HG03103 (cell line): ENCODE data around the gene SIRPA.

Experiments used
- ATAC-seq: cut with Tn5 transposase; IDR thresholded peaks from one replicate; pipeline ENCODE4 v1.9.1; 2021; ENCODE audit warnings: low read depth; ENCODE audit not compliant: unreplicated experiment

SIRPA gene

GRCh38 chr20:1945134-1945618, 50.0 kb downstream of the SIRPA start:
- ATAC-seq, result no peak

DNA sequence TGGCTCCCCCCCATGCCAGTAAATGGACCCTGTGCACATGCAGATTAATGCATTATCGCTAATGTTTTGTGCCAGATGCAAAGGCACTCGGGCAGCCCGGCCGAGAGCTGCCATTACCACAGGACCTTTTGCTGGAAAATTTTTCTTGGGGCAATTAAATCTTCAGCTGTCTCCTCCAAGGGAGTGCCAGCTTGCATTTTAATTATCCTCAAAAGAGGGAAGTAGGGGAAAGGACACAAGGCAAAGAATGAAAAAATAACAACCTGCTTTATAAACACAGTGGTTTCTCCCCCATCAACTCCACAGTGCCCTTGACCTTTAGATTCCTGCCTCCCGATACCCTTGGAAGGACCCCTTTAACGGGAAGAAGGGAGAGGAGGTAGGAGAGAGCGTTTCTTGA, 50.5 kb downstream of the SIRPA start:
- no peak for ATAC-seq

GRCh38 chr20:1946442-1946761, 51.2 kb downstream of the SIRPA start:
- no peak for ATAC-seq

- ATAC-seq, result no peak
Measured at GRCh38 chr20:1946762-1947534, 51.7 kb downstream of the SIRPA start.

DNA sequence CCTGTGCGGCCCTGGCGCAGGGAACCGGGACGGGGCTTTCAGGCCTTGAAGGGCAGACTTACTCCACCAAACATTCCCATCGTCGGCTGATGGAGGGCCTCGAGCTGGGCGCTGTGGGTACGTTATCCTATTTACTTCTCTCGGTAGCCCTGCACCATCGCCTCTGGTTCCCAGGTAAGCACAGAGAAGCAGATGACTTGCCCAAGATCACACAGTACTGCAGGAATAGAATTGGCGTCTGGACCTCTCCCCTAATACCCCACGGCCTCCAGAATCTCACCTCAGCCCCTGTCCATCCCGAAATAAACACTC, 52.3 kb downstream of the SIRPA start:
- no peak for ATAC-seq

DNA sequence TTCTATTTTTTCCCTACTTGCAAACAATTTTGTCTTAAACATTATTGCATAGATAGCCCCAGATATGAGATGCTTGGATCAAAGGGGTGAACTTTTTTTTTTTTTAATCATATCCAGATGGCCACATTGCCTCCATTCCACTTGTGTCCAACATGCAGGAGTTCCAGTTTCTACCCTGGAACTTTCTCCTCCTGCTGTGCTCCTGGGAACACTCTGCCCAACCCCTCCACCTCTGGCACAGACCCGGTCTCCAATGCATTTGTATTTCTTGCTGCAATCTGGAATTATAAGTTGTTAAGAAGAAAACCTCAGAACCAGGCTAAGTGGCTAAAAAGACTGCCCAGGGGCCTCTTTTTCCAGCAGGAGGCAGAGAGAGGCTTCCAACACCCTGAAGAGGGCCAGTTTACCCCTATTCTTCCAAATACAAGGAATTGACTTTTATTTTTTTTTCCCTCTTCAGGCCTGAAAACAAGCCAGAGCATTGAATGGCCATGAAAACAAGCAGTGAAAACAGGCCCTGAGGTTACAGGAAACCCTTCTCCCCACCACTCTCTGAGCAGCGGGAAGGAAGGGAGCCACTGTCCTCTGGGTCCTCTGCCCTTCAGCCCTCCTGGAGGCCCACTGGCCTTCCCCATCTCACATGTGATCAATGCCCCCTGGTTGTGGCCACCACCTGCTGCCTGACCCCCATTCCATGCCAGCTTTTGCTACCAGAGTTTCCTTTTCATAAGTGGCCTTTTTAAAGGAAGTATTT, 54.3 kb downstream of the SIRPA start:
- ATAC-seq, result no peak

DNA sequence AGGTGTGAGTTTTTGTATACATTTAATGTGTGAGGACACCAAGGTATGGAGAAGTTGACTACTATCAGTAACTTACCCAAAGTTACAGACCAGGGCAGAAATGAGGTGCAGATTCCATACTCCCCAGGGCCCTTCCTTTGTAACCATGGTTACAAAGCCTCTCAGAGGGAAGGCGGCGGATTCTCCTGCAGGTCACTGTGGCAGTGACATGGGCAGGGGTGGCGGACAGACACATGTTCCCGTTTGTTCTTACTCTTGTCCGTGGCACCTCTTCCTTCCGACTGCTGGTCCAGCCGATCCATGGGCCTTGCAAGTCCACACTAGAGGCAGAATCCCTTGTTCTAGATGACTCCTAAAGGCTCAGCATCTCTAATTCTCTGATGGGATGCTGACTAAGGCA, 55.6 kb downstream of the SIRPA start:
- no peak for ATAC-seq

DNA sequence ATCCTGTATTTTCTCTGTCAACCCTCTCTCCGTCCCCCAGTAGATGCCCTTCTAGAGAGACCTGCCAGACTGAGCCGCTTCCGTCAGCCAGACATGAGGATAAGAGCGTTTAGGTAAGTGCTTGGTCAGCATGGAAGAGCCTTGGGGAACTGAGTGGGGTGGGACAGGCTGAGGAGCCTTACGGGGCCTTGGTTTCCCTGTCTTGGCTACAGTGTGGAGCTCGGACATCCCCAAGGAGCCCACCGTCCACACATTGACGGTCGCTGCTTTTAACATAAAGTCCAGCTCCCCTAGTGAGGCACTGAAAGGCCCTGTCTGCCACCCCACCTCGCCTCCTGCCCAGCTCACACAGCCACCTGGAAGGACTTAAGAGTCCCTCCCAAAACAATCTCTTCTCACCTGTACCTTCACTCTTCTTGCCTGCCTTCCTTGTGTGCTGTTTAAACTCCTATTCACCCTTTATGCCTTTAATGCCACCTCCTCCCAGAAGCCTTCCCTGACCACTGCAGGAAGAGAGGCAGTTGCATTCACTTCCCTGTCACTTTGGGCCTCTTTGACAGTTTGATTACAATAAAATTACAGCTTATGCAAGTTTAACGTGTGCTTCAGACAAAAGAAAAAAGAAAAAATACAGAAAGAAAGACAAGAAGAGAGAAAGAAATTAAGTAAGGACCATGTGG, 56.4 kb downstream of the SIRPA start:
- no peak for ATAC-seq

GRCh38 chr20:1952737-1953530, 57.7 kb downstream of the SIRPA start:
- ATAC-seq, result no peak

DNA sequence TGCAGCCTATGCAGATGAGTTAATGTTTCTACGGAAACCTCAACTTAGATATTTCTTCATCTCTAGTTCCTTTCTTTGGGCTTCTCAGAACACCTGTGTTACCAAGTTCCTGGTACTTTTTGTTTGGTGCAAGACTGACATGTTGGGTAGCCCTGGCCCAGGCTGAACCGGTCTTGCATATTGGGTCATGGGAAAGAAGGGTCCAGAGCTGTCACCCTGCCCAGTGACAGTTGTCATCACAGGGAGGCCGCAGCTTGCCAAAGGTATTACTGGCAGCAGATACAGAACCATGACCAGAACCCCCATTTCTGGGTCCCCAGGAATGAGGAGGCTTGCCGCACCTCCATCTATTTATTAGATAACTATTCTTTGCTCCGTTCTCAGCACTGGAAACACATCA, 58.4 kb downstream of the SIRPA start:
- no peak for ATAC-seq

DNA sequence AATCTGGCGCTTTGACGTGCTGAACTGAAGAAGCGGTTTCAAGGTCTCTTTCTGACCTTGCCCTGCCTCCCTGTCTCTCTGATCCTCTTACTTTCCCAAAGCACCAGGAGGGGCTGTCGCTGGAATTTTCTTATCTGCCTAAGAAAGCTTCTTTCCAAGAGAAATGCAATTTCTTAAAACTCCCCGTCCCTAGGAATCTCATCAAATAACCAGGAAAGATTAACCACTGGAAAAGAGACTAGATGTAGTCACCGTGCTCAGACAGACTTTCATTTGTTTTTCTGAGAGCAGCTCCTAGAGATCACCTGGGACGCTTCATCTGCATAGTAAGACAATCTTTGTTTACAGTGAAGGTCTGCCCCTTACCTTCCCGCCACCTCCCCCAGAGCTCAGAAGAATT, 60.0 kb downstream of the SIRPA start:
- no peak for ATAC-seq

DNA sequence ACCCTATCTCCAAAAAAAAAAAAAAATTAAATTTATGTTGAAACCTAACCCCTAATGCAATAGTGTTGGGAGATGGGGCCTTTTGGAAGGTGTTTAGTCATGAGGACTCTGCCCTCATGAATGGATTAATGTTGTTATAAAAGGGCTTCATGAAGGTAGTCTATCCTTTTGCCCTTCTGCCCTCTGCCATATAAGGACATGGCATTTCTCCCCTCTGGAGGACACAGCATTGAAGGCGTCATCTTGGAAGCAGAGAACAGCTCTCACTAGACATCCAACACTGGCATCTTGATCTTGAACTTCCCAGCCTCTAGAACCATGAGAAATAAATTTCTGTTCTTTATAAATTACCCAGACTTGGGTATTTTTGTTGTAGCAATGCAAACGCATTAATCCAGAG, 63.2 kb downstream of the SIRPA start:
- no peak for ATAC-seq

- ATAC-seq, result no peak
Measured at GRCh38 chr20:1959156-1959555, 63.9 kb downstream of the SIRPA start.

- ATAC-seq, result no peak
Measured at GRCh38 chr20:1961374-1961773, 66.2 kb downstream of the SIRPA start.

GRCh38 chr20:1964061-1964460, 68.9 kb downstream of the SIRPA start:
- no peak for ATAC-seq

- ATAC-seq, result no peak
Measured at GRCh38 chr20:1964659-1965405, 69.6 kb downstream of the SIRPA start.

- ATAC-seq, result no peak
Measured at GRCh38 chr20:1965520-1966351, 70.5 kb downstream of the SIRPA start.

DNA sequence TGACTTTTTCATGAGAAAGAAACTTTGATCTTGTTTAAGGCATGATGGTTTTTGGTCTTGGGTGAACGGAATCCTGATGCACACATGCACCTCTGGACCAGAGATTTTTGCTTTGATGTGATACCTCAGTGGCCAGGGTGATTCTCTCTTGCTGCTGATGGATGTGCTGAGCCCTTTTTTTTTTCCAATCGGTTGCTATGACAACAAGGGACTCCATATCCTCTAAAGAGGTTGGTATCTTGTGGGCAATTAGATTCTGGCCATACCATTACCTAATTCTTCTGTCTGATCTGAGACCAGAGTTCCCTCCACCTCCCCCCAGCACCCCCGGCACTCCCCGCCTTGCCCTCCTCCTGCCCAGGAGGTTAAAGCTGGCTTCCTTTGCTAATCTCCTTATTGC, 73.8 kb downstream of the SIRPA start:
- no peak for ATAC-seq

- no peak for ATAC-seq
Measured at GRCh38 chr20:1971893-1972586, 76.8 kb downstream of the SIRPA start.
